Sigmoid colon (tissue), 4 donors: ENCODE results near the gene HEY2.

Experiments used
- POLR2AphosphoS5 ChIP-seq, 4 donors: sonication (generic); formaldehyde crosslinking; IDR thresholded peaks; one replicate each; pipeline ENCODE4 v1.6.1; 2017; ENCODE audit warnings: antibody characterized with exemption in 4 of 4
- TF ChIP-seq, protein P1 (sequence below), 4 experiments: fragments of 450-650 bp in 3 of 4; fragments of 200-600 bp in 1 of 4; IDR thresholded peaks; one replicate each; pipeline ENCODE4 v1.5.1; 2016 to 2019; ENCODE audit warnings: antibody characterized with exemption in 4 of 4, mild to moderate bottlenecking in 3 of 4, moderate library complexity in 2 of 4

DNA sequence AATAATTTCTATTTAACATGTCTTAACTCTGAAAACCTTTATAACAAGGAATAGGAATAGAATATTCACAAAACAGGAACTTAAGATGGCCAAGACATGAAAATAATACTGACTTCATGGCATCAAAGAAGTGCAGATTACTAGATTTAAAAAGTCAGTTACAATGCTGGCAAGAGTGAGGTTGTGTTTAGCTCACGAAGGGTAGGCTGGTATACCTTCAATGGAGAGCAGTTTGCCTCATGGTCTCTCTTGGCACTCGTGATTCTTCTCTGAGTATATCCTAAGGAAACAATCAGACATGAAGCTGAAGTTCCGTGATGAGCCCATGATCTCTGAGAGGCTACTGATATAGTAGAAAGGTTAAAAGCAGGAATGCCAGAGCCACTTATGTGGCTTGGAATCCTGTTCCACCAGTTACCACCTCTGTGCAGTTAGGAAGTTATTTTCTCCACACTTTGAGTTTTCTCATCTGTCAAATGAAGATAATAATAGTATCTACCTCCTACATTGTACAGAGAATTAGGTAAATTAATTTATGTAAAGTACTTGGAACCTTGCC, 48.5 kb downstream of the HEY2 start:
- no peak for TF ChIP-seq POLR2AphosphoS5 (IDR thresholded peaks at IDR 0.05)
- TF ChIP-seq, protein P1, sequence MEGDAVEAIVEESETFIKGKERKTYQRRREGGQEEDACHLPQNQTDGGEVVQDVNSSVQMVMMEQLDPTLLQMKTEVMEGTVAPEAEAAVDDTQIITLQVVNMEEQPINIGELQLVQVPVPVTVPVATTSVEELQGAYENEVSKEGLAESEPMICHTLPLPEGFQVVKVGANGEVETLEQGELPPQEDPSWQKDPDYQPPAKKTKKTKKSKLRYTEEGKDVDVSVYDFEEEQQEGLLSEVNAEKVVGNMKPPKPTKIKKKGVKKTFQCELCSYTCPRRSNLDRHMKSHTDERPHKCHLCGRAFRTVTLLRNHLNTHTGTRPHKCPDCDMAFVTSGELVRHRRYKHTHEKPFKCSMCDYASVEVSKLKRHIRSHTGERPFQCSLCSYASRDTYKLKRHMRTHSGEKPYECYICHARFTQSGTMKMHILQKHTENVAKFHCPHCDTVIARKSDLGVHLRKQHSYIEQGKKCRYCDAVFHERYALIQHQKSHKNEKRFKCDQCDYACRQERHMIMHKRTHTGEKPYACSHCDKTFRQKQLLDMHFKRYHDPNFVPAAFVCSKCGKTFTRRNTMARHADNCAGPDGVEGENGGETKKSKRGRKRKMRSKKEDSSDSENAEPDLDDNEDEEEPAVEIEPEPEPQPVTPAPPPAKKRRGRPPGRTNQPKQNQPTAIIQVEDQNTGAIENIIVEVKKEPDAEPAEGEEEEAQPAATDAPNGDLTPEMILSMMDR (IDR thresholded peaks at IDR 0.05): no peak
